CD4-positive, alpha-beta T cell treated with Interleukin-6 for 4 hours (primary cell): ENCODE data around the gene SORBS1.

Source experiments
- DNase-seq: peaks from one replicate; pipeline ENCODE4 v3.0.0-alpha.2; 2020; ENCODE audit warnings: mixed read lengths

The SORBS1 gene

DNA sequence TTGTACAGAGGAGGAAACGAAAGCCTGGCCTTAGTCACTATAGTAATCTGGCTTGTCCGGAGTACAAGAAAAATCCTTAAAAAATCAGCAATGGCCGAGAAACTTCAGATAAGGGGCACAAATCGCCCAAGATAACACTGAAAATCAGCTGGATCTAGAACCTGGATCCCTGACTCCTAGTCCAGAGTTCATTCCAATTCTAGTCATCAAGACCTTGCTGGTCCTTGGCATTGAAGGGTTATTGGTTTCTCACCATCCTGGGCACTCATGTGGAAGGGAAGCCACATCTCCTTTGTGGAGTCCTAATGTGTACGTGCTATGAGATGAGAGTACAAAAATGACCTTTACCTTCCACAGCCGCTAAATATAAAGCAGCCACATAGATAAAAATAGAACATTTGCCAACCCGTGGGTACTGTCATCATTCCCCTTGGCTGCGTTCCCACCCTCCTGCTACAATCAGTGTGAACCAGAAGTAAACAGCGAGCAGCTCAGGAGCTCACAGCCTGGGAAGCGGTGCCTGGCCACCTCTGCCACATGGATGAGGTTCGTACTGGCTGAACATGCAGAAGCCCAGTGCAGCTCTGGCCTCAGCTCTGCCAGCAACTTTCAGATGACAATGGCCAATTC lies 154.4 kb downstream of the SORBS1 start:
- DNase-seq: no peak

GRCh38 chr10:95405655-95406054 lies 155.5 kb downstream of the SORBS1 start:
- no peak for DNase-seq

DNA sequence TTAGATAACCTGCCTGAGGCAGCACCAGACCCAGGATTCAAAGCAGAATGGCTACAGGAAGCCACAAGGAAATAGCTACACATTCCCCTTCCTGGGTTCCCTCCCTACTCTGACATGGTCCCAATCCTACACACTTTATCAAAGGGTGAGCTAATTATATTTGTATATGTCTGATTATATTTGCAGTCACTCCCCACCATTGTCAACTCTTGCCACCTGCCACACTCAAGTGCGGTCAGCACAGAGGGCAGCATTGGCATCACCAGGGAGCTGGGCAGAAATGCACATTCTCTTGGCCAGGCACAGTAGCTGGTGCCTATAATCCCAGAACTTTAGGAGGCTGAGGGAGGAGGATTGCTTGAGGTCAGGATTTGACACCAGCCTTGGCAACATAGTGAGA lies 156.3 kb downstream of the SORBS1 start:
- DNase-seq: no peak

DNA sequence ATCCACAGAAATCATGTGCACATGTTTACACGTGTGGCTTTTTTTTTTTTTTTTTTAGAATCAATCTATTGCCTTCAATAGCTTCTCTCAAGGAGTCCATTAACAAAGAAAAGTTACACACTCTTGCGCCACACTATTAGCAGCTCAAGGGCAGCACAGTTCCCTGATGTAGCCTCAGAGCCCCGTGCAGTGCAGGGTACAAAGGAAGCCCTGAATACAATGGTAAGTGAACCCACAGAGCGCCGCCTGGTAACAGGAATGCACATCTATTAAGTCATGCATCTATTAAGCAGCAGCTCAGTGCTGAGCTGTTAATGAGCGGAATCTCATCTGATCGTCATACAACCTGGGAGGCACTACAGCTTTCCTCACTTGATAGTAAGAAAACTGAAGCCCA lies 156.7 kb downstream of the SORBS1 start:
- no peak for DNase-seq

GRCh38 chr10:95403700-95404461 lies 157.3 kb downstream of the SORBS1 start:
- DNase-seq: no peak

- DNase-seq: no peak
Measured at GRCh38 chr10:95401704-95402469, 159.3 kb downstream of the SORBS1 start.

- no peak for DNase-seq
Measured at GRCh38 chr10:95400787-95401186, 160.4 kb downstream of the SORBS1 start.

- no peak for DNase-seq
Measured at GRCh38 chr10:95399183-95399582, 162.0 kb downstream of the SORBS1 start.

DNA sequence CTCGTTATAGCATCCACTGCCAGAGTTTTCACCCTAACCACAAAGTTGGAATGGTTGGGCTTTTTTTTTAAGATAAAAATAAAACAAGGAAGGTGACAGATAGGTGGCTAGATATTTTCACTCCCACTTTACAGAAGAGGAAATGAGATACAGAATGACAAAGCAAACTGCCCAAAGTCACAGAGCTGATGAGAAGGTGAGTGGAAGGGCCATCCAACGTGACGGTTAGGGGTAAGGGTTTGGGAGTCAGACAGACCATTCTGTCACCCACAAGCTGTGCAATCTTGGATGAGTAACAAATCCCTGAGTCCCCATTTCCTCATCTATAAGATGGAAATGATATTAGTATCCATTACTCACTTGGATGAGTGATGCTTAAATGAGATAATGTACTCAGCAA lies 163.4 kb downstream of the SORBS1 start:
- DNase-seq: no peak

GRCh38 chr10:95395947-95396449 lies 165.2 kb downstream of the SORBS1 start:
- DNase-seq: no peak

DNA sequence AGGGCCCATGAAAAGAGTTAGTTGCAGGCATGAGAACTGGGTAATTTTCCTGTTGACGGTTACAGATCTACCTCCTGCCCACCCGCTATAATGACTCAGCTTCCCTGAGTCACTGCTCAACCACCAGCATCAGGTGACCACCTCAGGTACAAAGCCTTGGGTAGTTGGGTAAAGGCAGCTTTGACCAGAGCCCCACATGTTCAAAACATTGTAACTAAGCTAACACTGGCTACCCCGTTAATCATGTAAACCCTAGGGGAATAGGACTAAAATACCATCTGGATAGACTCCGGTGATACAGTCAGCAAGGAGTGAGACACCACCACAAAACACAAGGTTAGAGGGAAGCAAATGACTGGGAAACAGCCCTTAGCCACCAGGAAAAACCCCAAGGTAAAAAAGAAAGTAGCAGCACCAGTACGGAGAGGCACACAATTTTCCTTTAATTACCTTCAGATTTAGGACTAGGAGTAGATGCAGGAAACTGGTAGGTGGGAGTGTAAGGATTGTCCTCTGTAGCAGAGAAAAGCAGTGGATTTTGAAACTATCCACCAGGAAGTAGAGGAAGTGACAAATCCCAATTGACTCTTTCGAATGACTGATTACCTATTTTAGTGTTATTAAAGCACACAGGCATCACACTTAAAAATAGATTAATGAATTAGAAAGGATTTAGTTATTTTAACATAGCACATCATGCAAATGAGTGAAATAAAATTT lies 166.8 kb downstream of the SORBS1 start:
- DNase-seq: no peak

DNA sequence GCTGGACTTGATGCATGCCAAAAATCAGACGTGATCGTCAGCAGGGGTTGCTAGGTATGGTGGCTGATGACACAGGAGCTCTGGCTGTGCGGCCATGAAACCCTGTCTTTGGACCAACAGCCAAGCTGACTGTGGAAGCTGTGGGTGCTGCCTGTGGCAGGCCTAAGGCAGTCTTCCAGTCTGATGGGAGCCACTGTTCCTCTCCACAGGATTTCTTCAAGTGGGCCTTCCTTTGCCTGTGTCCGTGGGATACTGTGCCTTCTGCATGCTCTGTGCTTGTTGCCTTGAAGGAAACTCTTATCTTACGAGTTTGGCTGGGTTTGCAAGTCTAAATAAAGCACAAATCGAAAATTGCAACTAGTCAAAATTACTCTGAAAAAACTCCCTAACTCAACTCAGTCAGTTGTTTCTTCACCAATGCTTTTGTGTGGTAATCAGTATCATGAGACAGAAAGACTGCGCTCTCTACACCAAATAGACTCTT lies 168.4 kb downstream of the SORBS1 start:
- no peak for DNase-seq

DNA sequence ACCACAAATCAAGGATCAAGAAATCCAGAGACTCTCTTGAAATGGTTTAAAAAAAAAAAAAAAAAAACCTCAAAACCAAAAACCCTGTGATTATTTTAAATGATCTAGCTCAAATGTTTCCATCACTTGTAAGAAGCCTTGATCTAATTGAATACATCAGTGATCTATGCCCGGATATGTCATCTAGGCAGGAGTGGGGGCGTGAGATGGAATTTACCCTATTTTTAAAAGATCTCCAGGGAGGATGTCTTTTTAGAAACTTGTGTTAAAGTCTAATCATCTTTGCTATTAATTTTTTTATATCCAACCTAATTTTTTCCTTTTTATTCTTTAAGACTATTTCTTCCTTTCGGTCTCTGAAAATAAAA lies 169.0 kb downstream of the SORBS1 start:
- no peak for DNase-seq

DNA sequence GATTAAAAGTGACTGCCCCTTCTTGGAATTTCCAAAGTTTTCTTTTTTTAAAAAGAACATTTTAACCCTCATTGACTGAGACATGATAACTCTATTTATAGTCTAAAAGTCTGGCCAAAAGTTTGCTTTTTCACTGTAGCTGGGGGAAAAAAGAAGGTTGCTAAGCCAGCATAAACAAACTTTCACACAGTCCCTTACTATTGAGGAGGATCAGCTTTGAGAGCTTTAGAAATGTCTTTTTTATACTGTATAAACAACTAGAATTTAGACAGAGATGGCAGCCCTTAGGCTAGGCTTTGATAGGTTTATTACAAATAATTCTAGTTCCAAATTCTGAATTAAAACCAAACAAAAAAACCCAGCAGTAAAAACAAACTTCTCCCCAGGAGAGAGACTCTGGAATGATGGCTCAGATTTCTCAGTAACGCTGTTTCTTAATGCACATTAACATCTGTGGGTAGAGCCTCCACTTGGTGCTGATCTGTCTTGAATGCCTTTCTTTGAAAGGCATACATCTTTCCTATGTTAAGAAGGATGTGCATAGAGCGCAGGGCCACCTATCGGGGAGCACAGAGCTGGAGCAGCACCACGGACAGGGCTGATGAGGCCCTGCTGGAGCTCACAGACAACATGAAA lies 169.5 kb downstream of the SORBS1 start:
- no peak for DNase-seq

DNA sequence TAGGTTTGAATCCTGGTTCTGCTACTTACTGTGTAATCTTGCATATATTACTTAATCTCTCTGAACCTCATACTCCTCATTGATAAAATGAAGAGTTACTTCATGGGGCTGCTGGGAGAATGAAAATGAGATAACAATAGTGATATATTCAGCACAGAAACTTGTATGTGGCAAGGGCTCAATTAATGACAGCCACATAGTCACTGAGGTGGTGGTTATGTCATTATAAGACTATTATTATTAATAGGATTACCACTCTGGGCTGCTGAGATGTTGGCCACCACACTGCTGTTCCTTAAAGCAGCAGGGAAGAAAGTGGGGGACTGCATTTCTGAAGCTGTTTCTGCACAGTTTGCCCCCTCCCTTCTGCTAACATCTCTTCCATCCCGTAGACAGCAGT lies 170.0 kb downstream of the SORBS1 start:
- no peak for DNase-seq

- no peak for DNase-seq
Measured at GRCh38 chr10:95389982-95390381, 171.2 kb downstream of the SORBS1 start.

DNA sequence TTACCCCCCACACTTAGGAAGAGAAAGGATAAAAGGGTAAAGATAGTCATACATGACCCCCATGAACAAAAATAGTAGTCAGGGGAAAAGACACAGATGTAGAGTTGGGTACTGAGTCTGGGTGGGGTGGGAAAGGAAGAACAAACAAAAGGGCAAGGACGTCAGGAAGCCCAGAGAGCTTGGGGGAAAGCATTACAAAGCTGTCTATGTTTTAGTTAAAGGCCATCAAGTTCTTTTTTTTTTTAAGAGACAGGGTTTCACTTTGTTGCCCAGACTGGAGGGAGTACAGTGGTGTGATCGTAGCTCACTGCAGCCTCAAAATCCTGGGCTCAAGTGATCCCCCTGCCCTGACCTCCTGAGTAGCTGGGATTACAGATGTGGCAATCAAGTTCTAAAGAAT lies 172.0 kb downstream of the SORBS1 start:
- no peak for DNase-seq

GRCh38 chr10:95388539-95388938 lies 172.6 kb downstream of the SORBS1 start:
- no peak for DNase-seq

- DNase-seq: no peak
Measured at GRCh38 chr10:95388109-95388471, 173.1 kb downstream of the SORBS1 start.

DNA sequence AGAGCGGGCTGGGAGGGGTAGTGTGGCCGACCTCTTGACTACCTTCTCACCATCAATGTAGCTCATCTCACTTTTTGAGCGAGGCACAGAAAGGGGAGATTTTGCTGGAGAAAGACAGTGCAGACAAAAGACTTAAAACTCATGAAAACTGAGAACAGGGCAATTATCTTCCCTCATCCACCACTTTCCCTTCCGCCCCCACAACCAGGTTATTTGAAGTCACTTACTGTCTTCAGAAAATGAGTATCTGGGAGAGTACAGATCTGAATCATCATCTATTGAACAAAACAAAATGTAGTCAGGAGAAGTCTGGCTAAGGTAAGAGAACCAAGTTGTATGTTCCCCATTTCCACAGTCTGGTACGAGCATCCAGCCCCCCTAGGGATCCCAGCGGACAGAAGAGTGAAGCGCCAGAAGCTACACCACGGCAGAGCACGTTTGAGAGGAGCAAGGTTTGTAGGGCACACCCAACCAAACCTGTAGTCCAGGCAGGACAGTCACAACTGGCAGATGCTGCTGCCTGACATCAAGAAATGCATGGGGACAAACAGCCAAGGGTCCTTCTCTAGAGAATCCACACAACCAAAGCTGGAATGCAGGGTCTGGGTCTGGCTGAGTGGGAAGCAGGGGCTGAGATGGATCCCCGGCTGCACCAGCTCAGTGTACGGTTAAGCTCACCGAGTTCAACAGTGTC lies 177.0 kb downstream of the SORBS1 start:
- no peak for DNase-seq

GRCh38 chr10:95382596-95382995 lies 178.6 kb downstream of the SORBS1 start:
- DNase-seq: no peak

- no peak for DNase-seq
Measured at GRCh38 chr10:95382174-95382573, 179.0 kb downstream of the SORBS1 start.
